GM06990 (cell line): Measurements from ENCODE around the gene AKR1E2.

ENCODE experiments used
- DNase-seq: peaks from one replicate; pipeline ENCODE4 v3.0.0-alpha.2; 2011; ENCODE audit not compliant: insufficient read length; ENCODE audit errors: extremely low read depth
- H3K27me3 ChIP-seq: replicated peaks from 2 replicates; pipeline ENCODE4 v1.6.0; 2011; ENCODE audit warnings: low read length; ENCODE audit not compliant: control insufficient read depth, insufficient read depth
- H3K36me3 ChIP-seq: 2 replicates; pipeline ENCODE4 v1.5.1; 2011; ENCODE audit warnings: low read length; ENCODE audit not compliant: control insufficient read depth, insufficient read depth
- H3K4me3 ChIP-seq: replicated peaks from 2 replicates; pipeline ENCODE4 v1.5.1; 2011; ENCODE audit warnings: low read depth, mild to moderate bottlenecking, control low read depth, low read length
- TF ChIP-seq, protein P1 (sequence below): IDR thresholded peaks from 2 replicates; pipeline ENCODE4 v1.5.1; 2011; ENCODE audit warnings: low read length, control low read depth, mild to moderate bottlenecking, inconsistent platforms; ENCODE audit not compliant: insufficient read depth, poor library complexity, severe bottlenecking

AKR1E2 gene

DNA sequence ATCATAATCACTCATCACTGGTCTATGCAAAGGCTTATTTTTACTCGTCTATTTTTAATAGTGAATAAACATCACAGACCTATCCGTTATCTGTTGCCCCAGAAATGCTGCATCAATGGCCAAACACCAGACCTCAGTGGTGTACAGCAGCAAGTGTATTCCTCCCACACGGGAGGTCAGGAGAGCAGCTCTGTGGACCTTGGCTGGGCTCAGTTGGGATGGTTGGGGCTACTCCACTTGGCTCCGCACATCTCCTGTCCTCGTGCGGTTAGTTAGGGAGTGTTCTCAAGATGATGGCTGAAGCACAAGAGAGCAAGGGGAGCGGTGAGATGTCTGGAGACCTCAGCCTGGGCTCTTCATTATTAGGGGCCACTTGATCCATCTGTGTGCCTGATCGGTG, 2.0 kb downstream of the AKR1E2 start:
- Histone ChIP-seq H3K4me3 (no peak overlapping the region), H3K27me3 (no peaks in the 10 kb centered on the region), H3K36me3 (no peaks in the 10 kb centered on the region)
- no peak for DNase-seq
- TF ChIP-seq, protein P1, sequence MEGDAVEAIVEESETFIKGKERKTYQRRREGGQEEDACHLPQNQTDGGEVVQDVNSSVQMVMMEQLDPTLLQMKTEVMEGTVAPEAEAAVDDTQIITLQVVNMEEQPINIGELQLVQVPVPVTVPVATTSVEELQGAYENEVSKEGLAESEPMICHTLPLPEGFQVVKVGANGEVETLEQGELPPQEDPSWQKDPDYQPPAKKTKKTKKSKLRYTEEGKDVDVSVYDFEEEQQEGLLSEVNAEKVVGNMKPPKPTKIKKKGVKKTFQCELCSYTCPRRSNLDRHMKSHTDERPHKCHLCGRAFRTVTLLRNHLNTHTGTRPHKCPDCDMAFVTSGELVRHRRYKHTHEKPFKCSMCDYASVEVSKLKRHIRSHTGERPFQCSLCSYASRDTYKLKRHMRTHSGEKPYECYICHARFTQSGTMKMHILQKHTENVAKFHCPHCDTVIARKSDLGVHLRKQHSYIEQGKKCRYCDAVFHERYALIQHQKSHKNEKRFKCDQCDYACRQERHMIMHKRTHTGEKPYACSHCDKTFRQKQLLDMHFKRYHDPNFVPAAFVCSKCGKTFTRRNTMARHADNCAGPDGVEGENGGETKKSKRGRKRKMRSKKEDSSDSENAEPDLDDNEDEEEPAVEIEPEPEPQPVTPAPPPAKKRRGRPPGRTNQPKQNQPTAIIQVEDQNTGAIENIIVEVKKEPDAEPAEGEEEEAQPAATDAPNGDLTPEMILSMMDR, result no peak

DNA sequence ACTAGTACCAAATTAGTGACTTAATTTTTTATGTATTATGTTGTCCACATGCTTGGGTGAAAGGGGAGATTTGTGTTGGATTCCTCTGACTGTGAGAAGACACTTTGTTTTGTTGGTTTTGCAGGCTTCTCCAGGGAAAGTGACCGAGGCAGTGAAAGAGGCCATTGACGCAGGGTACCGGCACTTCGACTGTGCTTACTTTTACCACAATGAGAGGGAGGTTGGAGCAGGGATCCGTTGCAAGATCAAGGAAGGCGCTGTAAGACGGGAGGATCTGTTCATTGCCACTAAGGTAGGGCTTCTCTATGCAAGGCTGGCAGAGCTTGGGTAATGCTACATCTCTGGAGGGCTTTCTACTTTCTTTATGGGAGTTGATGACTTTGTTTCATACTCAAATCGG, 4.5 kb downstream of the AKR1E2 start:
- no peak for DNase-seq
- Histone ChIP-seq H3K27me3 (no peaks in the 10 kb centered on the region), H3K4me3 (no peak overlapping the region), H3K36me3 (no peaks in the 10 kb centered on the region)
- TF ChIP-seq, protein P1, result no peak

DNA sequence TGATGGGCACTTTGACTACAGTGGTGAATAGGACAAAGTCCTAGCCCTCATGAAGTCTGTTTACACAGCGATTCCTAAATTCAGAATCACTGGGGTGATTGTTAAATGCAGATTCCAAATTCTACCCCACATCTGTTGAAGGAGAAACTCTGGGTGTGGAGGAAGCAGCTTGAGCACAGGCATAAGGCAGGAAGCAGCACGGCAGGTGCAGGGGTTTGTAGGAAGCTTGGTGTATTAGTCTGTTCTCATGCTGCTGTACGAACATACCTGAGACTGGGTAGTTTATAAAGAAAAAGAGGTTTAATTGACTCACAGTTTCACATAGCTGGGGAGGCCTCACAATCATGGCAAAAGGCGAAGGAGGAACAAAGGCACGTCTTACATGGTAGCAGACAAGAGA, 5.1 kb downstream of the AKR1E2 start:
- no peak for DNase-seq
- H3K36me3 ChIP-seq, result no peaks in the 10 kb centered on the region
- TF ChIP-seq, protein P1, result no peak
- no peaks in the 10 kb centered on the region for H3K27me3 ChIP-seq
- H3K4me3 ChIP-seq, result no peak overlapping the region

DNA sequence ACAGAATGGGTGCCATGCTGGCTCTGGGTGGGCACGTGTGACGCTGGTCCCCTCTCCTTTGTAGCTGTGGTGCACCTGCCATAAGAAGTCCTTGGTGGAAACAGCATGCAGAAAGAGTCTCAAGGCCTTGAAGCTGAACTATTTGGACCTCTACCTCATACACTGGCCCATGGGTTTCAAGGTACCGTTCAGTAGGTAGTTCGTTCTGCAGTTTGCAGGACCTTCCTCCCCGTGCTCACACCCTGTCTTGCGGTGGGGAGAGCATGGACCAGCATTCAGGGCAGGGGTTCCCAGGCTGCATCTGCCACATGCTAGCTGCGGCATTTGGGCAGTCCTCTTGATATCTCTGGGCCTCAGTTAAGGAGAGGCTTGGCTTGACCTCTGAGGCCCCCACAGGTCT, 7.3 kb downstream of the AKR1E2 start:
- H3K4me3 ChIP-seq, result no peak overlapping the region
- TF ChIP-seq, protein P1, result no peak
- DNase-seq, result no peak
- no peaks in the 10 kb centered on the region for H3K27me3 ChIP-seq
- no peaks in the 10 kb centered on the region for H3K36me3 ChIP-seq

DNA sequence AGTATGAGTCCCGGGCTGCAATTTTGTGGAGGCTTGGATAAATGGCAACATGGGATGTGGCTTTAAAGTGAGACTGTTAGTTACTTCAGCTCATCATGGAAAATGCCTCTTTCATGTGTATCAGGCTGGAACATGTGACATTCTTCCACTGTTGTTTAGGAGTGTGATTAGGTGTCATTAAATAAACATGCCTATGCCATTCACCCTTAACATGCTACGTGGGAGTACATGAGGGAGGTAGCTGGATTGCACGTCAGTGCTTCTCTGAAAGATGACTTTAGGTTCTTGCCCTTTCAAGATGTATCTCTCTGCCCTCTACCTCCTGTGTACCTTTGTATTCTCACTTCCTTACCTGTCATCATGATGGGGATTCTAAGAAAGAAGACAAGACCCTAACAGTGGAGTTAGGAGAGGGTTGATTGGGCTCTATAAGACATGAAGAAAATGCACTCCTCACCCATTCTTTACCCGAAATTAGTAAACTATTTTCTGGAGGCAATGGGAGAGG, 8.9 kb downstream of the AKR1E2 start:
- no peaks in the 10 kb centered on the region for H3K27me3 ChIP-seq
- no peaks in the 10 kb centered on the region for H3K36me3 ChIP-seq
- H3K4me3 ChIP-seq, result no peak overlapping the region
- TF ChIP-seq, protein P1, result no peak
- DNase-seq, result no peak

DNA sequence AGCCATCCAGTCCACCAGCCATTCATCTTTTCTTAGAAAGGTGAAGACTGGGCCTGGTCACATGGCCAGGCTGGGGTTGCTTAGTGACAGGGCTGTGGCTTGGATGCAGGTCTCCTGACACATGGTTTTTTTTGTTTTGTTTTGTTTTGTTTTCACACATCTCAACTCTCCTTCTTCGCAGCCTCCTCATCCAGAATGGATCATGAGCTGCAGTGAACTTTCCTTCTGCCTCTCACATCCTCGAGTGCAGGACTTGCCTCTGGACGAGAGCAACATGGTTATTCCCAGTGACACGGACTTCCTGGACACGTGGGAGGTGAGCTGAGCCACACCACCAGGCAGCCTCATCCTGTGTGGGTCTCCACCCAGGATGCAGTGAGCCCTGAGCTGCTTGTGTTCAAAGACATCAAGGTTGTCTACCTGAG, 9.5 kb downstream of the AKR1E2 start:
- no peaks in the 10 kb centered on the region for H3K27me3 ChIP-seq
- DNase-seq, result no peak

More for the DNA sequence above, 9.5 kb downstream of the AKR1E2 start:
- Histone ChIP-seq H3K4me3 (no peak overlapping the region), H3K36me3 (no peaks in the 10 kb centered on the region)
- TF ChIP-seq, protein P1, result no peak
